HG02571 (cell line): ENCODE data around the gene FGF13.

ENCODE experiments used
- ATAC-seq: cut with Tn5 transposase; IDR thresholded peaks from one replicate; pipeline ENCODE4 v1.9.1; 2021; ENCODE audit warnings: mild to moderate bottlenecking, moderate library complexity; ENCODE audit not compliant: unreplicated experiment

FGF13 gene

GRCh38 chrX:138664466-138664865, 47.1 kb downstream of the FGF13 start:
- no peak for ATAC-seq

GRCh38 chrX:138664016-138664415, 47.5 kb downstream of the FGF13 start:
- no peak for ATAC-seq

GRCh38 chrX:138651494-138651893, 60.0 kb downstream of the FGF13 start:
- ATAC-seq = no peak

- ATAC-seq = no peak
Observed at GRCh38 chrX:138648568-138648967, 62.9 kb downstream of the FGF13 start.

- ATAC-seq = no peak
Observed at GRCh38 chrX:138638996-138639395, 72.5 kb downstream of the FGF13 start.
